Measurements from ENCODE around the gene AFAP1. TPM values are rescaled to one million over a fixed set of nuclear protein-coding genes. Genes with fewer than 3 reads are reported as not detected.

AFAP1 gene
- total and polyA plus RNA-seq, 8 donors = 23.6 to 31.4 (median 27.4) TPM

- intact Hi-C loops (cut with DNase I) = no loop called here
- Histone ChIP-seq H3K27me3 (no peaks in the 10 kb centered on the region), H3K27ac (no peak overlapping the region), H3K9me3 (no peaks in the 10 kb centered on the region), H3K4me1 (peaks cover 3 to 20% of the 10 kb centered on the region in 2 donors), H3K36me3 (peaks cover 0 to 16% of the 10 kb centered on the region in 2 donors), H3K4me3 (no peak overlapping the region)
- TF ChIP-seq CTCF (IDR thresholded peaks at IDR 0.05) = no peak
- ATAC-seq (no peak), DNase-seq (no peak)
Measured at GRCh38 chr4:7858498-7858897, 81.2 kb downstream of the AFAP1 start.

- Histone ChIP-seq H3K27ac (peak overlapping the region in 1 of 2 donors; percentile 34), H3K27me3 (no peaks in the 10 kb centered on the region), H3K9me3 (no peaks in the 10 kb centered on the region), H3K36me3 (peaks cover 0 to 19% of the 10 kb centered on the region in 2 donors), H3K4me3 (no peak overlapping the region), H3K4me1 (peaks cover 3 to 20% of the 10 kb centered on the region in 2 donors)
- no peak for ATAC-seq
- no peak for DNase-seq
- intact Hi-C loops (cut with DNase I) = no loop called here
- TF ChIP-seq CTCF (IDR thresholded peaks at IDR 0.05) = no peak
Measured at GRCh38 chr4:7857993-7858392, 81.7 kb downstream of the AFAP1 start.

- peak overlapping the region in 1 of 2 donors; percentile 34 for H3K27ac ChIP-seq
- peak; percentile 54 for ATAC-seq
Measured at GRCh38 chr4:7857238-7857701, 82.4 kb downstream of the AFAP1 start.

GRCh38 chr4:7855731-7856130 lies 83.9 kb downstream of the AFAP1 start:
- no peak for ATAC-seq
- peaks cover 3 to 13% of the 10 kb centered on the region in 2 donors for H3K4me1 ChIP-seq
- H3K27ac ChIP-seq = no peak overlapping the region
- no peaks in the 10 kb centered on the region for H3K9me3 ChIP-seq
- peaks cover 0 to 21% of the 10 kb centered on the region in 2 donors for H3K36me3 ChIP-seq
- no peak overlapping the region for H3K4me3 ChIP-seq
- intact Hi-C loops (cut with DNase I) = no loop called here
- H3K27me3 ChIP-seq = no peaks in the 10 kb centered on the region
- no peak for DNase-seq
- no peak for TF ChIP-seq CTCF (IDR thresholded peaks at IDR 0.05)

More at GRCh38 chr4:7857238-7857701, 82.4 kb downstream of the AFAP1 start:
- Histone ChIP-seq H3K4me3 (no peak overlapping the region), H3K9me3 (no peaks in the 10 kb centered on the region), H3K36me3 (peaks cover 0 to 19% of the 10 kb centered on the region in 2 donors), H3K4me1 (peaks cover 3 to 20% of the 10 kb centered on the region in 2 donors), H3K27me3 (no peaks in the 10 kb centered on the region)
- intact Hi-C loops (cut with DNase I) = no loop called here
- DNase-seq = no peak
- no peak for TF ChIP-seq CTCF (IDR thresholded peaks at IDR 0.05)

GRCh38 chr4:7854697-7855370 lies 84.8 kb downstream of the AFAP1 start:
- no peaks in the 10 kb centered on the region for H3K27me3 ChIP-seq
- H3K4me3 ChIP-seq = no peak overlapping the region
- ATAC-seq (no peak), DNase-seq (no peak)
- no peak for TF ChIP-seq CTCF (IDR thresholded peaks at IDR 0.05)
- H3K4me1 ChIP-seq = peaks cover 3 to 13% of the 10 kb centered on the region in 2 donors
- H3K9me3 ChIP-seq = no peaks in the 10 kb centered on the region
- peaks cover 0 to 26% of the 10 kb centered on the region in 2 donors for H3K36me3 ChIP-seq
- no peak overlapping the region for H3K27ac ChIP-seq
- intact Hi-C loops (cut with DNase I) = no loop called here

Measured in left lung (tissue), 10 donors.